IMR-90 (cell line): ENCODE results near the gene TP63.

Experiments
- BHLHE40 ChIP-seq: fragments of 150-350 bp; IDR thresholded peaks from 2 replicates; pipeline ENCODE4 v1.6.1; 2016; ENCODE audit warnings: mild to moderate bottlenecking, low read depth, low read length
- CEBPB ChIP-seq: IDR thresholded peaks from 2 replicates; pipeline ENCODE4 v1.6.1; 2012; ENCODE audit warnings: low read depth, low read length, improper control_type of control experiment
- CHD1 ChIP-seq: IDR thresholded peaks from 2 replicates; pipeline ENCODE4 v1.6.1; 2012; ENCODE audit warnings: low read depth, low read length, improper control_type of control experiment
- CTCF ChIP-seq: conservative IDR thresholded peaks from 2 replicates; pipeline ENCODE4 v1.5.1; 2012; ENCODE audit warnings: mild to moderate bottlenecking, low read depth, low read length, improper control_type of control experiment
- ELK1 ChIP-seq: fragments of 150-350 bp; IDR thresholded peaks from 2 replicates; pipeline ENCODE4 v1.6.1; 2016; ENCODE audit warnings: low read depth, mild to moderate bottlenecking, low read length, moderate library complexity, borderline replicate concordance
- FOS ChIP-seq: fragments of 150-350 bp; IDR thresholded peaks from 2 replicates; pipeline ENCODE4 v1.6.1; 2016; ENCODE audit warnings: low read depth, low read length
- MAZ ChIP-seq: IDR thresholded peaks from 2 replicates; pipeline ENCODE4 v1.6.1; 2012; ENCODE audit warnings: low read depth, mild to moderate bottlenecking, low read length, improper control_type of control experiment, moderate library complexity, borderline replicate concordance
- MXI1 ChIP-seq: IDR thresholded peaks from 2 replicates; pipeline ENCODE4 v1.6.1; 2012; ENCODE audit warnings: low read depth, mild to moderate bottlenecking, low read length, moderate library complexity, borderline replicate concordance
- NFE2L2 ChIP-seq: fragments of 150-350 bp; IDR thresholded peaks from 2 replicates; pipeline ENCODE4 v1.6.1; 2016; ENCODE audit warnings: low read depth, mild to moderate bottlenecking, low read length
- POLR2A ChIP-seq: IDR thresholded peaks from 2 replicates; pipeline ENCODE4 v1.6.1; 2012; ENCODE audit warnings: mild to moderate bottlenecking, low read depth, low read length
- RAD21 ChIP-seq: IDR thresholded peaks from 2 replicates; pipeline ENCODE4 v1.6.1; 2012; ENCODE audit warnings: low read length, improper control_type of control experiment
- RCOR1 ChIP-seq: IDR thresholded peaks from 2 replicates; pipeline ENCODE4 v1.6.1; 2012; ENCODE audit warnings: mild to moderate bottlenecking, low read length, improper control_type of control experiment; ENCODE audit not compliant: insufficient replicate concordance
- SMC3 ChIP-seq: fragments of 150-350 bp; IDR thresholded peaks from 2 replicates; pipeline ENCODE4 v1.6.1; 2016; ENCODE audit warnings: low read depth, mild to moderate bottlenecking, antibody characterized with exemption, low read length, moderate library complexity
- TF ChIP-seq, protein P1 (sequence below): fragments of 150-350 bp; IDR thresholded peaks from 2 replicates; pipeline ENCODE4 v1.6.1; 2017; ENCODE audit warnings: mild to moderate bottlenecking, antibody characterized with exemption, low read length, low read depth

- TF ChIP-seq CTCF (no peak), POLR2A (no peak), RCOR1 (no peak), NFE2L2 (no peak), MXI1 (no peak), SMC3 (no peak), BHLHE40 (no peak), ELK1 (no peak), FOS (no peak), MAZ (no peak), CEBPB (no peak), RAD21 (no peak), CHD1 (no peak)
- TF ChIP-seq, protein P1, sequence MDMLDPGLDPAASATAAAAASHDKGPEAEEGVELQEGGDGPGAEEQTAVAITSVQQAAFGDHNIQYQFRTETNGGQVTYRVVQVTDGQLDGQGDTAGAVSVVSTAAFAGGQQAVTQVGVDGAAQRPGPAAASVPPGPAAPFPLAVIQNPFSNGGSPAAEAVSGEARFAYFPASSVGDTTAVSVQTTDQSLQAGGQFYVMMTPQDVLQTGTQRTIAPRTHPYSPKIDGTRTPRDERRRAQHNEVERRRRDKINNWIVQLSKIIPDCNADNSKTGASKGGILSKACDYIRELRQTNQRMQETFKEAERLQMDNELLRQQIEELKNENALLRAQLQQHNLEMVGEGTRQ = no peak
Measured at GRCh38 chr3:189787632-189788031, 156.4 kb downstream of the TP63 start.
